Osteoblast (primary cell): Measurements from ENCODE around the gene SNX30. TPM values are rescaled to one million over a fixed set of nuclear protein-coding genes. Genes with fewer than 3 reads are reported as not detected.
A peak's percentile ranks its signal among the peaks of the same experiment; 100 is the strongest.

ENCODE experiments used
- DNase-seq: peaks from one replicate; pipeline ENCODE4 v3.0.0; 2011; ENCODE audit warnings: low spot score, mixed read lengths; ENCODE audit not compliant: insufficient read length; ENCODE audit errors: missing footprints
- H2AFZ ChIP-seq: 2 replicates; pipeline ENCODE4 v1.6.0; 2011; ENCODE audit warnings: mild to moderate bottlenecking, low read length
- H3K27ac ChIP-seq: 2 replicates; pipeline ENCODE4 v1.5.1; 2011; ENCODE audit warnings: mild to moderate bottlenecking, low read depth, low read length, moderate library complexity
- H3K27me3 ChIP-seq: 2 replicates; pipeline ENCODE4 v1.6.0; 2012; ENCODE audit warnings: mild to moderate bottlenecking, control low read depth, inconsistent platforms, low read length, moderate library complexity; ENCODE audit not compliant: insufficient read depth
- H3K36me3 ChIP-seq: 2 replicates; pipeline ENCODE4 v1.5.1; 2011; ENCODE audit warnings: mild to moderate bottlenecking, low read length, control low read depth, moderate library complexity; ENCODE audit not compliant: insufficient read depth
- H3K4me1 ChIP-seq: 2 replicates; pipeline ENCODE4 v1.5.1; 2011; ENCODE audit warnings: mild to moderate bottlenecking, low read length, control low read depth, moderate library complexity; ENCODE audit not compliant: insufficient read depth
- H3K4me2 ChIP-seq: 2 replicates; pipeline ENCODE4 v1.6.0; 2011; ENCODE audit warnings: mild to moderate bottlenecking, low read length; ENCODE audit not compliant: insufficient read depth
- H3K4me3 ChIP-seq: fragments of 200-600 bp; sonication (generic); 3 replicates; pipeline ENCODE4 v1.5.1; 2012; ENCODE audit warnings: mild to moderate bottlenecking, low read length, inconsistent platforms; ENCODE audit not compliant: insufficient read depth
- H3K79me2 ChIP-seq: 2 replicates; pipeline ENCODE4 v1.6.0; 2012; ENCODE audit warnings: mild to moderate bottlenecking, low read length, control low read depth, inconsistent platforms; ENCODE audit not compliant: insufficient read depth
- H3K9me3 ChIP-seq: 2 replicates; pipeline ENCODE4 v1.5.1; 2011; ENCODE audit warnings: low read depth, low read length, control low read depth
- H4K20me1 ChIP-seq: 2 replicates; pipeline ENCODE4 v1.6.0; 2012; ENCODE audit warnings: mild to moderate bottlenecking, low read length, control low read depth; ENCODE audit not compliant: insufficient read depth
- total RNA-seq: library from RNA; depleted of rRNA; stranded (reverse); fragments of >200 nt; gene quantifications from 2 replicates; pipeline ENCODE4 v1.2.3, GENCODE V29; 2012
- TF ChIP-seq, protein P1 (sequence below): IDR thresholded peaks from 2 replicates; pipeline ENCODE4 v1.5.1; 2011; ENCODE audit warnings: mild to moderate bottlenecking, low read depth, low read length, moderate library complexity; ENCODE audit errors: extremely low read depth

SNX30 gene
- total RNA-seq, 1 donor: 38.7 TPM

DNA sequence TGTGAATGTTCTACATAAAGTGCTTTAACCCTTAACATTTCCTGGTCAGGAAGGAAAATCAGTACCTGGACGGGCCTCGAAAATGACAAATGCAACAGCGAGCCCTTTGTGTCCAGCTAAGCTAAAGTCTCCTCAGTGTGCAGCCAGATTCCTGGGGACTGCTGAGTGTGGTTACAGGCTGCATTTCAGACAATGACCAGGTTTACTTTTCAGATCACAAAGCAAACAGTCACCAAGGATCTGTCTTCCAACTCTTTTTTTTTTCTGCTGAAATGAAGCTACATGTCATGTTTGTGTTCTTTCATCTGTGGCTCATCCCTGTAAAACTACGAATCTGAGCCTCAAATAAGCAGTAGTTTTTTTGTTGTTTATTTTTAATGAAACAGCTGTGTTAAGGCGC is 119.4 kb downstream of the SNX30 start:
- Histone ChIP-seq H3K4me2 (no peak overlapping the region), H3K79me2 (no peaks in the 10 kb centered on the region), H3K36me3 (peaks cover 11% of the 10 kb centered on the region), H3K27me3 (no peaks in the 10 kb centered on the region), H3K27ac (no peak overlapping the region), H4K20me1 (no peaks in the 10 kb centered on the region), H2AFZ (no peak overlapping the region), H3K9me3 (no peaks in the 10 kb centered on the region), H3K4me1 (peaks cover 18% of the 10 kb centered on the region), H3K4me3 (no peak overlapping the region)
- TF ChIP-seq, protein P1, sequence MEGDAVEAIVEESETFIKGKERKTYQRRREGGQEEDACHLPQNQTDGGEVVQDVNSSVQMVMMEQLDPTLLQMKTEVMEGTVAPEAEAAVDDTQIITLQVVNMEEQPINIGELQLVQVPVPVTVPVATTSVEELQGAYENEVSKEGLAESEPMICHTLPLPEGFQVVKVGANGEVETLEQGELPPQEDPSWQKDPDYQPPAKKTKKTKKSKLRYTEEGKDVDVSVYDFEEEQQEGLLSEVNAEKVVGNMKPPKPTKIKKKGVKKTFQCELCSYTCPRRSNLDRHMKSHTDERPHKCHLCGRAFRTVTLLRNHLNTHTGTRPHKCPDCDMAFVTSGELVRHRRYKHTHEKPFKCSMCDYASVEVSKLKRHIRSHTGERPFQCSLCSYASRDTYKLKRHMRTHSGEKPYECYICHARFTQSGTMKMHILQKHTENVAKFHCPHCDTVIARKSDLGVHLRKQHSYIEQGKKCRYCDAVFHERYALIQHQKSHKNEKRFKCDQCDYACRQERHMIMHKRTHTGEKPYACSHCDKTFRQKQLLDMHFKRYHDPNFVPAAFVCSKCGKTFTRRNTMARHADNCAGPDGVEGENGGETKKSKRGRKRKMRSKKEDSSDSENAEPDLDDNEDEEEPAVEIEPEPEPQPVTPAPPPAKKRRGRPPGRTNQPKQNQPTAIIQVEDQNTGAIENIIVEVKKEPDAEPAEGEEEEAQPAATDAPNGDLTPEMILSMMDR: no peak
- DNase-seq: no peak

DNA sequence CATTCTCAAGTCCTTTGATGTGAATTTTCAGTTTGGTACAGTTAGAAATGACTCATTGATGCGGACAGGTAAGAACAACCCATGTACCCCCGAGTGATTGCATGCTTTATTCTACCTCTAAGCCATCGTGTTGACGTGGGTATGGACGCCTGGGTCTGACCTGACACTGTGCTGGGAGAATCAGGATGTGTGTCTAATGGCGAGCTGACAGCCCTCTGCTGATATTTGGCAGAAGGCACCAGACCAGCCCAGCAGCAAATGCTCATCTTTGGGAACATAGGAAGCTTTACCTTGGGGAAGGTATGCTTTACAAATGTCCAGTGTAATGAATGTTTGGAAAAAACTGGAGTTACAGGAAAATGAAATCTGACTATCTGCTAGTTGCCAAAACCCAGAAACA is 120.0 kb downstream of the SNX30 start:
- Histone ChIP-seq H3K79me2 (no peaks in the 10 kb centered on the region), H3K27me3 (no peaks in the 10 kb centered on the region), H4K20me1 (no peaks in the 10 kb centered on the region), H2AFZ (no peak overlapping the region), H3K4me1 (peaks cover 18% of the 10 kb centered on the region), H3K9me3 (no peaks in the 10 kb centered on the region), H3K36me3 (peaks cover 11% of the 10 kb centered on the region), H3K27ac (no peak overlapping the region), H3K4me3 (no peak overlapping the region), H3K4me2 (no peak overlapping the region)
- DNase-seq: no peak
- TF ChIP-seq, protein P1: no peak

DNA sequence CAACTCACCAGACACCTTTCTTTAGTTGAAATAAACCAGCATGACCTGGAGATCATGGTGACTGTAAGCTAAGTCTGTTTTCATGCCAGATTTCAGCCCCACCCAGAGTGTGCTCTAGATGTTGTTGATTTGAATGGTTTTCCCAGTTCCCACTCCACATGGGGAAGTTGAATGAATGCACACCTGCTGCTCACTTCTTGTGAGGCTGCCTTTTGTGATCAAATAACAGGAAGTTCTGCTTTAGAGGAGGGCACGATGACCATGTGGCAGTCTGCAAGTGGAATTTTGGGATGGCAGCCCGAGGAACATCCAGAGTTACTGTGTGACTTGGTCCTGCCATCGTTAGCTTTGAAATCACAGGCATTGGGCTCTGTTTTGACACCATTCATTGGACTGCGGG is 121.5 kb downstream of the SNX30 start:
- Histone ChIP-seq H3K79me2 (no peaks in the 10 kb centered on the region), H3K9me3 (no peaks in the 10 kb centered on the region), H3K4me3 (no peak overlapping the region), H2AFZ (no peak overlapping the region), H3K27me3 (no peaks in the 10 kb centered on the region), H4K20me1 (no peaks in the 10 kb centered on the region), H3K36me3 (peaks cover 11% of the 10 kb centered on the region), H3K4me1 (peaks cover 16% of the 10 kb centered on the region), H3K4me2 (no peak overlapping the region), H3K27ac (no peak overlapping the region)
- no peak for DNase-seq
- TF ChIP-seq, protein P1: no peak

DNA sequence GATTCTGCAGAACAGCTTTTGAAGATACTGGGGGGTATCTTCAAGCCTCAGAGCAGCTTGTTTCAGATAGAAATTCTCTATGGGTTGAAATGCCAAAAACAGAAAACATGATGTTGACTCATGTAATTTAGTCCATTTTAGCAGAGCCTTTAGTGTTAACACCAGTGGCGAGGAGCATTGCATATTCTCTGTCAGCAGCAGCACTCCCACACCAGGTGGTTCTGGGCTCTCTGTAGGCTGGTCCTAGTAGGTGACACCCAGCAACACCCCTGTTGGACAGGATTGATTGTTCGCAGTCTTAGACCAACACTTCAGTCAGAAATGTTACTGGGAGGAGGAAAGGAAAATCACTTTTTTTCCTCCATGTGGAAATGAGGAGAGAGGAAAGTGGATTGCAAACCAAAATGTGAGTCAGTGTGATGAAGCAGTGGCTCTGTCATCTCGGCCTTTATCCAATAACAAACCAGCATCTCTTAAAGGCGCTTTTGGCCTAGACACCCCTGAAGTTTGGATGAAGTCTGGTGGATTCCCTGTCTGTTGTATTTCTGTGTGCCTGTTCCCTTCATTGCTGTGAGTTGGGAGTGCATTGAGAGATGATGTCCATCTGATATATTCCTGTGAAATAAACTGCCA is 123.3 kb downstream of the SNX30 start:
- no peaks in the 10 kb centered on the region for H4K20me1 ChIP-seq
- no peak overlapping the region for H3K4me3 ChIP-seq
- H2AFZ ChIP-seq: no peak overlapping the region
- no peaks in the 10 kb centered on the region for H3K9me3 ChIP-seq
- TF ChIP-seq, protein P1: no peak
- H3K4me1 ChIP-seq: peaks cover 8% of the 10 kb centered on the region
- H3K36me3 ChIP-seq: peaks cover 12% of the 10 kb centered on the region
- peak overlapping the region; percentile 48 for H3K4me2 ChIP-seq
- peak overlapping the region; percentile 59 for H3K27ac ChIP-seq
- DNase-seq: no peak
- H3K27me3 ChIP-seq: no peaks in the 10 kb centered on the region
- H3K79me2 ChIP-seq: no peaks in the 10 kb centered on the region
